IPS-15b (cell line): ENCODE measurements around the gene MECR.
"Not testable (repeated sequence)": the region's sequence is repeated elsewhere in the genome, so short reads cannot be mapped to it uniquely, and the experiment has no call there.

ENCODE experiments used
- H3K27me3 ChIP-seq: one replicate; pipeline ENCODE4 v1.6.1; 2013; ENCODE audit warnings: low read length; ENCODE audit not compliant: control insufficient read depth, insufficient read depth
- H3K36me3 ChIP-seq: one replicate; pipeline ENCODE4 v1.6.1; 2013; ENCODE audit warnings: low read length; ENCODE audit not compliant: control insufficient read depth, insufficient read depth
- H3K4me1 ChIP-seq: one replicate; pipeline ENCODE4 v1.6.1; 2013; ENCODE audit warnings: mild to moderate bottlenecking, low read length; ENCODE audit not compliant: control insufficient read depth, insufficient read depth
- H3K4me3 ChIP-seq: one replicate; pipeline ENCODE4 v1.5.1; 2013; ENCODE audit warnings: low read depth, low read length
- H3K9ac ChIP-seq: one replicate; pipeline ENCODE4 v1.6.1; 2013; ENCODE audit warnings: low read depth, mild to moderate bottlenecking, low read length
- H3K9me3 ChIP-seq: one replicate; pipeline ENCODE4 v1.6.1; 2013; ENCODE audit warnings: mild to moderate bottlenecking, low read length; ENCODE audit not compliant: control insufficient read depth, insufficient read depth

MECR gene

DNA sequence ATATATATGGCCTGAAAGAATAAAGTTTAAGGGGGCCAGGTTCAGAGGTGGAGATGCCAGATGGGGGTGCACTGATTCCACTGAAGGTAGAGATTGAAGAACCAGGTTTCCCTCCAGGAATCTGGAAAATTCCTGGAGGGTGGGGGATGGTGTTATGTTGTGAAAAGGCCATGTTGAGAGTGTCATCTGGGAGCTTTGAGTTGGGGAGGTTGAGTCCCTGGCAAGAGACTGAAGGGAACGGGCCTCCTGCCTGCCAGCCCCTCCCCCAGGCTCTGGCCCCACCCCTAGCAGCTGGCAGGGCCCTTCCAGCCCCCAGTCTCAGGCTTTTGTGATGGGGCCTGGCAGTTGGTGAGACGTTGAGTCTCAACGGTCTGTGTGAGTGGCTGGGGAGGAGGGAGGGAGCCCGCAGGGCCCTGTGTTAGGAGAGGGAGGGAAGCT lies 9.7 kb upstream of the MECR start:
- Histone ChIP-seq H3K4me1 (peaks cover 20% of the 10 kb centered on the region), H3K9me3 (no peaks in the 10 kb centered on the region), H3K4me3 (no peak overlapping the region), H3K27me3 (peaks cover 38% of the 10 kb centered on the region), H3K36me3 (no peaks in the 10 kb centered on the region), H3K9ac (no peak overlapping the region)

DNA sequence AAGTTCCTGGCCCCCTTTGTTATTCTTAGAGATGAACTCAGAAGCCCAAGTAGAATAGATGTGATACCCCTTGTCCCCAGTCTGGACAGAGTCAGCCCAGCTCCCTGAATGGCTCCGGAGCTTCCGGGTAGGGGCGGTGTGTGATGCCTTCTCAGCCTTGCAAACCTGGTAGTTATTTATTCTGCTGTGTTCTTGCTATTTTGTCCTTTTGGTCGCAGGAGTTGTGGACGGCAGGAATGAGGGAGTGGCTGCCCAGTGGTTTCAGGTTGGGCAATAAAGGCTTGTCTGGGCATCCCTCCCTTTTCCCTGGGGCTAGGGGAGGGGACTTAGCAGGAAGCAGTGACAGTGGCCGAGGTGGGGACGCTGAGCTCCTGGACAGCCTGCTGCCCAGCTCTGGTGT lies 8.4 kb upstream of the MECR start:
- Histone ChIP-seq H3K9me3 (no peaks in the 10 kb centered on the region), H3K4me3 (peak overlapping the region; percentile 26), H3K9ac (no peak overlapping the region), H3K27me3 (peaks cover 47% of the 10 kb centered on the region), H3K36me3 (no peaks in the 10 kb centered on the region), H3K4me1 (peaks cover 20% of the 10 kb centered on the region)

- H3K9me3 ChIP-seq, result no peaks in the 10 kb centered on the region
- no peak overlapping the region for H3K9ac ChIP-seq
- peaks cover 20% of the 10 kb centered on the region for H3K4me1 ChIP-seq
- peaks cover 52% of the 10 kb centered on the region for H3K27me3 ChIP-seq
- H3K36me3 ChIP-seq, result no peaks in the 10 kb centered on the region
- peak overlapping the region; percentile 61 for H3K4me3 ChIP-seq
Measured at GRCh38 chr1:29238620-29239002, 7.9 kb upstream of the MECR start.

- Histone ChIP-seq H3K27me3 (peaks cover 53% of the 10 kb centered on the region), H3K4me1 (peaks cover 17% of the 10 kb centered on the region), H3K4me3 (peak overlapping the region; percentile 61), H3K9me3 (no peaks in the 10 kb centered on the region), H3K9ac (no peak overlapping the region), H3K36me3 (no peaks in the 10 kb centered on the region)
Measured at GRCh38 chr1:29237852-29238619, 7.3 kb upstream of the MECR start.

GRCh38 chr1:29237129-29237821 lies 6.5 kb upstream of the MECR start:
- no peaks in the 10 kb centered on the region for H3K9me3 ChIP-seq
- peak overlapping the region; percentile 98 for H3K4me3 ChIP-seq
- H3K27me3 ChIP-seq, result peaks cover 61% of the 10 kb centered on the region
- peak overlapping the region; percentile 26 for H3K9ac ChIP-seq
- no peaks in the 10 kb centered on the region for H3K36me3 ChIP-seq
- H3K4me1 ChIP-seq, result peaks cover 17% of the 10 kb centered on the region

DNA sequence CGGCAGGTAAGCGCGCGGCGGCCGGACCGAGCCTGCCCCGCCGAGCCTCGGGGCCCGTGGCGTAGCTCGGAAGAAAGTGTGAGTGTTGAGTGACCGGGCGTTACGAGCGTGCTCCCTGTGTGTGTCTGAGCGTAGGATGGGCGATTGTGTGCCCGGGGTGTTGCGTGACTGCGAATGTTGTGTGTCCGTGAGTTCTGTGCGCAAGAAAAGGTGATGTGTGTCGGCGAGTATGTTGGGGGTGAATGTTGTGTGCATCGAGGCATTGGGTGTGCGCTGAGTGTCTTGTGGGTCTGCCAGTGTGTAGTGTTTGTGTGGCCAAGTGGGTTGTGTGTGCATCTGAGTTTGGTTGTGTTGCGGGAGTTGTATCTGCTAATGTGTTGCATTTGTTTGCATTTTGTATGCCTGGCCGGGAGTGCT lies 6.0 kb upstream of the MECR start:
- Histone ChIP-seq H3K4me1 (peaks cover 17% of the 10 kb centered on the region), H3K9ac (peak overlapping the region; percentile 70), H3K36me3 (no peaks in the 10 kb centered on the region), H3K9me3 (no peaks in the 10 kb centered on the region), H3K27me3 (peaks cover 65% of the 10 kb centered on the region), H3K4me3 (peak overlapping the region; percentile 98)

DNA sequence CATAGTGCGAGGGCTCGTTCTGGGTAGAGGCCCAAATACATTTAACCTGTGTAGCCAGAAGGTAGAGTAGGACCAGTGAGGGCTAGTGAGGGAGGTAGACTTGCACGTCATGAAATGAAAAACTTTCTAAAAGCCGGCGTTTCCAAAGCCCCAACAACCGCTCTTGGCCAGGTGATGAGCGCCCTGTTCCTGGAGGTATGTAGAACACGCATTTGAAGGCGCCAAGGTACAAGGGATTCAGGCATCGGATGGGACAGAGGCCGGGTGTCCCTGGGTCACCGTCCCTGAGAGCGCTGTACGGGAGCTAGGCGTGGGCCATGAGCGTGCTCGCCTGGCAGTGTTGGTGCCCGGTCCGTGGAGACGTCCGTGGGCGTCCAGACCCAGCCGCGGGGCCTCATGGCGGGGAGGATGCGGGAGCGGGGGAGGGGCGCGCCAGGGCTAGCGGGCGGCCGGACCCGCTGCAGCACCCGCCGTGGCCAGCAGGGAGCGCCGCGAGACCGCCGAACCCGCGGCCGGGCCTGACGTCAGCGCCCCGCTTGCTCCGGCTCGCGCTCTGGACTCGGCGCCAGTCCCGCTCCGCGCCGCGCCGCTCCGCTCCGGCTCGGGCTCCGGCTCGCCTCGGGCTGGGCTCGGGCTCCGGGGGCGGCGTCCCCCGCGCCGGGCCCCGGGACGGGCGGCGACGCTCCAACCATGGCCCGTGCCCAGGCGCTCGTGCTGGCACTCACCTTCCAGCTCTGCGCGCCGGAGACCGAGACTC lies 5.4 kb upstream of the MECR start, which contains the start of gene PTPRU:
Gene PTPRU, plus strand, starts transcription at position 568 of the 757 bp plus-strand sequence. Its CDS starts 123 bp downstream, at position 691.
- H3K9ac ChIP-seq, result peak within 1 kb of the TSS; percentile 70
- no peaks in the 10 kb centered on the region for H3K9me3 ChIP-seq
- H3K4me3 ChIP-seq, result peak within 1 kb of the TSS; percentile 98
- H3K4me1 ChIP-seq, result peaks cover 19% of the 10 kb centered on the region
- H3K36me3 ChIP-seq, result no peaks in the 10 kb centered on the region
- H3K27me3 ChIP-seq, result peaks cover 70% of the 10 kb centered on the region

GRCh38 chr1:29234881-29235280 lies 4.1 kb upstream of the MECR start:
- H3K9me3 ChIP-seq, result not testable (repeated sequence)
- H3K27me3 ChIP-seq, result peaks cover 69% of the 10 kb centered on the region

DNA sequence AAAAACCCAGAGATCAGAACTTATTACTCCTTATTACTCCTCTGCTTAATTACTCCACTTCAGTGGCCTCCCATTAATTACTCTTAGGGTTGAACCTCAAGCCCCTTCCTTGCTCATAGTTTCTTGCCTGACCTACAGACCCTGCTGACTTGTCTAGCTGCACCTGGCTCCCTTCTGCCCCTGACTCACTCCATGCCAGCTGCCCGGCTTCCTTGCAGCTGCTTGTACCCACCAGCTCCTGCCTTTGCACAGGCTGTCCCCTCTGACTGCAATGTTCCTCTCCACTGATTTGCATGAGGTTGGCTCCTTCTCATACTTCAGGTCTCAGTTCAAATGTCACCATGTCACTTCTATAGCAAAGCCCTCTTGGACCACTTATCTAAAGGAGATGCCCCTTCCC lies 3.7 kb upstream of the MECR start:
- Histone ChIP-seq H3K27me3 (peaks cover 65% of the 10 kb centered on the region), H3K9ac (no peak overlapping the region), H3K36me3 (no peaks in the 10 kb centered on the region), H3K4me1 (peaks cover 20% of the 10 kb centered on the region), H3K4me3 (no peak overlapping the region), H3K9me3 (no peaks in the 10 kb centered on the region)

More at GRCh38 chr1:29234881-29235280, 4.1 kb upstream of the MECR start:
- not testable (repeated sequence) for H3K4me3 ChIP-seq, H3K9ac ChIP-seq, H3K36me3 ChIP-seq
- H3K4me1 ChIP-seq, result peaks cover 22% of the 10 kb centered on the region

GRCh38 chr1:29233693-29234092 lies 3.0 kb upstream of the MECR start:
- Histone ChIP-seq H3K27me3 (peaks cover 57% of the 10 kb centered on the region), H3K9ac (no peak overlapping the region)

DNA sequence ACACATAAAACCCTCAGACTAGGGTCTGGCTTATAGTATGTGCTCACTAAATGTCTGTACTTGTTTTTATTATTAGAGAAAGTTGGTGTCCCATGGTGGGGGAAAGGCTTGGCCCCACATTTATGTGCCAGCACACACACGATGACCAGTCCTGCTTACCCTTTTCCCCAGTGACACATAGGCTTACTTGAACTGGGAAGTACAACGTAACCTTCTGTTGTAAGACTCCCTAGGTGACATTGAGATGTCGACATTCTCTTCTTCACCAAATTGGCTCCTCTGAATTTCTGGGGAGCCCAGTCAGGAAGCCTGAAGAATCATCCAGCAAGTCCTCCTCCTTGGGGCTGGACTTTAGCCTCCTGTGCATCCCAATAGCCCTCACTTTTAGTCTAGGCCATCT lies 1.7 kb upstream of the MECR start:
- Histone ChIP-seq H3K27me3 (peaks cover 47% of the 10 kb centered on the region), H3K36me3 (no peaks in the 10 kb centered on the region), H3K4me1 (peaks cover 15% of the 10 kb centered on the region), H3K9ac (no peak overlapping the region), H3K9me3 (no peaks in the 10 kb centered on the region), H3K4me3 (no peak overlapping the region)

More at GRCh38 chr1:29233693-29234092, 3.0 kb upstream of the MECR start:
- Histone ChIP-seq H3K4me3 (no peak overlapping the region), H3K9me3 (no peaks in the 10 kb centered on the region), H3K4me1 (peaks cover 13% of the 10 kb centered on the region), H3K36me3 (no peaks in the 10 kb centered on the region)
